ENCODE measurements around the gene ITPRIP. TPM values are rescaled to one million over a fixed set of nuclear protein-coding genes. Genes with fewer than 3 reads are reported as not detected.

Gene ITPRIP
- total and polyA plus RNA-seq, 2 donors from 2014 or later = 9.0 to 21.6 TPM

DNA sequence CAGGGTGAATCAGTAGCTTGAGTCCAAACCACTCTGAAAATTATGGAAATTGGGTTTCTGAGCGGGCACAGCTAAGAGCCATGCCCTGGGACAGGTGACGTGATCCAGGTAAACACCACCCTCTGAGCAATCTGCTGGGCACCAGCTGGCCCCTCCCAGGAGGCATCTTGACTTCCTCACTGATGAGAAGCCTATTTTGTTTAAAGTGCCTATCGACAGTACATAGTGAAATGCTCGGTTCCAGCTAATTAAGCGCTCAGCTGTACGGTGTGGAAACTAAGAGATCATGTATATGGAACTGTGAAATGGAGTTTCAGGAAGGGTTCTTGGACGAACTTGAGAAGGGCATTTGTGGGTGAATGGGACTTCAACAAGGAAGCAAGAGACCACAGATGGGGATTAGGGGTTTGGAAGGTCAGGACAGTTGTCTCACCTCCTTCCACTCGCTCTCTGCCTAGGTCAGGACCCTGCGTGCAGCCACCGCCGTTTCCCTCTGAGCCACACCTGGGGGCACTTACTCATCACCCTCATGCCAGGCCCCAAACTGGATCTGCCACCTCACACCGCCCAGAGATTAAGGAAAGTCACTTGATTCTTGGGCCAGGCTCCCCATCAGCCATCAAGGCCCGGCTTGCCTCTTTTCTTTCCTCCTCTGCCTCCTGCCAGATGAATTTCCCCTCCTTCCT is 3.2 kb downstream of the ITPRIP start:
- peak overlapping the region in 2 of 3 donors; percentile 81 to 82 for H3K4me3 ChIP-seq (ENCODE audit: low read length in 3 of 3)
- FAIRE-seq = no peak
- peaks cover 0 to 3% (median 0%) of the 10 kb centered on the region in 3 donors for H3K36me3 ChIP-seq (ENCODE audit: control insufficient read depth in 2 of 3, insufficient read depth in 3 of 3, low read length in 3 of 3)
- peak overlapping the region; percentile 55 to 62 for H3K27ac ChIP-seq (ENCODE audit: low read depth in 2 of 2, low read length in 2 of 2)
- H3K9me3 ChIP-seq (ENCODE audit: control insufficient read depth in 2 of 3, insufficient read depth in 1 of 3, low read length in 3 of 3) = no peaks in the 10 kb centered on the region
- peak in 2 of 5 donors; percentile 40 to 50 for DNase-seq
- H3K4me1 ChIP-seq (ENCODE audit: control insufficient read depth in 2 of 3, insufficient read depth in 2 of 3, low read depth in 1 of 3, low read length in 3 of 3) = peaks cover 8 to 47% (median 32%) of the 10 kb centered on the region in 3 donors
- TF ChIP-seq, protein P1, sequence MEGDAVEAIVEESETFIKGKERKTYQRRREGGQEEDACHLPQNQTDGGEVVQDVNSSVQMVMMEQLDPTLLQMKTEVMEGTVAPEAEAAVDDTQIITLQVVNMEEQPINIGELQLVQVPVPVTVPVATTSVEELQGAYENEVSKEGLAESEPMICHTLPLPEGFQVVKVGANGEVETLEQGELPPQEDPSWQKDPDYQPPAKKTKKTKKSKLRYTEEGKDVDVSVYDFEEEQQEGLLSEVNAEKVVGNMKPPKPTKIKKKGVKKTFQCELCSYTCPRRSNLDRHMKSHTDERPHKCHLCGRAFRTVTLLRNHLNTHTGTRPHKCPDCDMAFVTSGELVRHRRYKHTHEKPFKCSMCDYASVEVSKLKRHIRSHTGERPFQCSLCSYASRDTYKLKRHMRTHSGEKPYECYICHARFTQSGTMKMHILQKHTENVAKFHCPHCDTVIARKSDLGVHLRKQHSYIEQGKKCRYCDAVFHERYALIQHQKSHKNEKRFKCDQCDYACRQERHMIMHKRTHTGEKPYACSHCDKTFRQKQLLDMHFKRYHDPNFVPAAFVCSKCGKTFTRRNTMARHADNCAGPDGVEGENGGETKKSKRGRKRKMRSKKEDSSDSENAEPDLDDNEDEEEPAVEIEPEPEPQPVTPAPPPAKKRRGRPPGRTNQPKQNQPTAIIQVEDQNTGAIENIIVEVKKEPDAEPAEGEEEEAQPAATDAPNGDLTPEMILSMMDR (IDR thresholded peaks at IDR 0.05; ENCODE audit: borderline replicate concordance, extremely low read depth, insufficient read depth) = no peak
- intact Hi-C loops (cut with DNase I) = no loop called here
- H3K27me3 ChIP-seq (ENCODE audit: control insufficient read depth, insufficient read depth, low read length) = no peaks in the 10 kb centered on the region
- H3K9ac ChIP-seq (ENCODE audit: low read length in 3 of 3) = peak overlapping the region in 1 of 3 donors; percentile 23

DNA sequence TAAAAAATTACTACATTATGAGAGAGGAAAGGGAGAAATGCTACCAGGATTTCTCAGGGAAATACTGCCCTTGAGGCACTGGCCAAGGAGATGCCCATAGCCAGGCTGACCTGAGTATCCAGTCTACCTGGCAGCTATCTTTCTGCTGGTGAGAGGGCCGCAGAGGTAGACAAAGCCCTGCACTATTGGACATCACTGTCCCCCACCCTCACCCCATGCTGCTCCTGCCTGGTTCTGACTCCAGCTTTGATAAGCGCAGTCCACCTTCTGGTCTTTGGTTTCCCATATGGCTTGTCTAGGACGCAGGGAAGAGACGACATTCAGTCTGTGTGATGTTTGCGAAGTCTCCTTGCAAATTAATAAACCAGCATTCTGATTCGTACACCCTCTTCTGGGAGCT is 3.7 kb downstream of the ITPRIP start:
- Histone ChIP-seq H3K27ac (ENCODE audit: low read depth in 2 of 2, low read length in 2 of 2) (peak overlapping the region in 1 of 2 donors; percentile 26), H3K9me3 (ENCODE audit: control insufficient read depth in 2 of 3, insufficient read depth in 1 of 3, low read length in 3 of 3) (no peaks in the 10 kb centered on the region), H3K36me3 (ENCODE audit: control insufficient read depth in 2 of 3, insufficient read depth in 3 of 3, low read length in 3 of 3) (peaks cover 0 to 3% (median 0%) of the 10 kb centered on the region in 3 donors), H3K9ac (ENCODE audit: low read length in 3 of 3) (no peak overlapping the region), H3K4me3 (ENCODE audit: low read length in 3 of 3) (peak overlapping the region in 1 of 3 donors; percentile 82), H3K4me1 (ENCODE audit: control insufficient read depth in 2 of 3, insufficient read depth in 2 of 3, low read depth in 1 of 3, low read length in 3 of 3) (peaks cover 6 to 51% (median 37%) of the 10 kb centered on the region in 3 donors), H3K27me3 (ENCODE audit: control insufficient read depth, insufficient read depth, low read length) (no peaks in the 10 kb centered on the region)
- TF ChIP-seq, protein P1 (IDR thresholded peaks at IDR 0.05; ENCODE audit: borderline replicate concordance, extremely low read depth, insufficient read depth) = no peak
- FAIRE-seq (no peak), DNase-seq (peak in 1 of 5 donors; percentile 0)
- intact Hi-C loops (cut with DNase I) = no loop called here

DNA sequence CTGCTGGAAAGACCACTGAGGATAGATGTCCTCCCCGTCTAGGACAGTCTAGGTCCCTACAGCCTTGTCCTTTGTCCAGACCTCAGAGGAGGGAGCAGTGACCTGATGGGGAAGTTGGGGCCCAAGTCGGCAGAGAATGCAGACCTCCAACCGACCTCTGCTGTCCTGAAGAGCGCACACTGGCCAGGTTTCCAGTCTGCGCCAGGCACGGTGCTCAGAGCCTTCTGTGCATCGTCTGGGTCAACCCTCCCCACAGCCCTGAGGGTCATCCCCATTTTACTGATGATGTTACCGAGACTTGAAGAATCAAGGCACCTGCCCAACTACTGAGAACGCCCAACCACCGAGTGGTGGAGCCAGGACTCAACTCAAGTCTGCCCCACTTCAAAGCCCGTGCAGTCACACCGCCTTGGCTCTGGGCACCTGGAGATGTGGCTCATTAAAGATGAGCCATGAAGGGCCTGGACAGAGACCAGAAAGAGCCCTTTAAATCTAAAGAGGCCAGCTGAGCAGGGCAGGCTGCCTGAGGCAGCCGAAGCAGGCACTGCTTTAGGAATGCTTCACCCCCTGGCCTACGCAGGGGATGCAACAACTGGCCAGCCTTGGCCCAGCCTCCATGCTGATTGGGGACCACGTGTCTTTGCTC is 4.4 kb downstream of the ITPRIP start:
- DNase-seq = peak in 3 of 5 donors; percentile 8 to 45 (median 40)
- Histone ChIP-seq H3K4me1 (ENCODE audit: control insufficient read depth in 2 of 3, insufficient read depth in 2 of 3, low read depth in 1 of 3, low read length in 3 of 3) (peaks cover 8 to 54% (median 44%) of the 10 kb centered on the region in 3 donors), H3K27me3 (ENCODE audit: control insufficient read depth, insufficient read depth, low read length) (no peaks in the 10 kb centered on the region), H3K9me3 (ENCODE audit: control insufficient read depth in 2 of 3, insufficient read depth in 1 of 3, low read length in 3 of 3) (no peaks in the 10 kb centered on the region), H3K9ac (ENCODE audit: low read length in 3 of 3) (no peak overlapping the region), H3K27ac (ENCODE audit: low read depth in 2 of 2, low read length in 2 of 2) (peak overlapping the region; percentile 44 to 59), H3K36me3 (ENCODE audit: control insufficient read depth in 2 of 3, insufficient read depth in 3 of 3, low read length in 3 of 3) (peaks cover 0 to 3% (median 0%) of the 10 kb centered on the region in 3 donors), H3K4me3 (ENCODE audit: low read length in 3 of 3) (no peak overlapping the region)
- intact Hi-C loops (cut with DNase I) = no loop called here
- FAIRE-seq = no peak
- TF ChIP-seq, protein P1 (IDR thresholded peaks at IDR 0.05; ENCODE audit: borderline replicate concordance, extremely low read depth, insufficient read depth) = no peak
